ENCODE data around the gene LPO.
A peak's percentile ranks its signal among the peaks of the same experiment; 100 is the strongest.

LPO gene

GRCh38 chr17:58235821-58236220 lies 2.6 kb upstream of the LPO start:
- no peak for TF ChIP-seq CTCF (IDR thresholded peaks at IDR 0.05; ENCODE audit: insufficient read depth, low read depth, low read length, missing control alignments)
- DNase-seq (ENCODE audit: low read depth): no peak
- H3K4me3 ChIP-seq (ENCODE audit: low read length): no peak overlapping the region

- no peak for DNase-seq (ENCODE audit: low read depth)
- TF ChIP-seq CTCF (IDR thresholded peaks at IDR 0.05; ENCODE audit: insufficient read depth, low read depth, low read length, missing control alignments): no peak
- no peak overlapping the region for H3K4me3 ChIP-seq (ENCODE audit: low read length)
These were observed 2.0 kb upstream of the LPO start for GRCh38 chr17:58236394-58236793.

GRCh38 chr17:58239987-58240386 lies 1.6 kb downstream of the LPO start:
- DNase-seq (ENCODE audit: low read depth): no peak
- TF ChIP-seq CTCF (IDR thresholded peaks at IDR 0.05; ENCODE audit: insufficient read depth, low read depth, low read length, missing control alignments): no peak
- no peak overlapping the region for H3K4me3 ChIP-seq (ENCODE audit: low read length)

GRCh38 chr17:58242171-58242784 lies 3.9 kb downstream of the LPO start:
- no peak for TF ChIP-seq CTCF (IDR thresholded peaks at IDR 0.05; ENCODE audit: insufficient read depth, low read depth, low read length, missing control alignments)
- no peak overlapping the region for H3K4me3 ChIP-seq (ENCODE audit: low read length)
- peak; percentile 34 for DNase-seq (ENCODE audit: low read depth)

- no peak overlapping the region for H3K4me3 ChIP-seq (ENCODE audit: low read length)
- no peak for TF ChIP-seq CTCF (IDR thresholded peaks at IDR 0.05; ENCODE audit: insufficient read depth, low read depth, low read length, missing control alignments)
- no peak for DNase-seq (ENCODE audit: low read depth)
These were observed 6.6 kb downstream of the LPO start for GRCh38 chr17:58244963-58245362.

GRCh38 chr17:58245428-58246103 lies 7.2 kb downstream of the LPO start:
- no peak for DNase-seq (ENCODE audit: low read depth)
- no peak for TF ChIP-seq CTCF (IDR thresholded peaks at IDR 0.05; ENCODE audit: insufficient read depth, low read depth, low read length, missing control alignments)
- H3K4me3 ChIP-seq (ENCODE audit: low read length): no peak overlapping the region

Measured in epithelial cell of esophagus (primary cell).